GM06990 (cell line): Measurements from ENCODE around the gene CDK5RAP2.

Experiments
- DNase-seq: peaks from one replicate; pipeline ENCODE4 v3.0.0-alpha.2; 2011; ENCODE audit not compliant: insufficient read length; ENCODE audit errors: extremely low read depth
- H3K27me3 ChIP-seq: replicated peaks from 2 replicates; pipeline ENCODE4 v1.6.0; 2011; ENCODE audit warnings: low read length; ENCODE audit not compliant: control insufficient read depth, insufficient read depth
- H3K36me3 ChIP-seq: 2 replicates; pipeline ENCODE4 v1.5.1; 2011; ENCODE audit warnings: low read length; ENCODE audit not compliant: control insufficient read depth, insufficient read depth
- H3K4me3 ChIP-seq: replicated peaks from 2 replicates; pipeline ENCODE4 v1.5.1; 2011; ENCODE audit warnings: low read depth, mild to moderate bottlenecking, control low read depth, low read length
- TF ChIP-seq, protein P1 (sequence below): IDR thresholded peaks from 2 replicates; pipeline ENCODE4 v1.5.1; 2011; ENCODE audit warnings: low read length, control low read depth, mild to moderate bottlenecking, inconsistent platforms; ENCODE audit not compliant: insufficient read depth, poor library complexity, severe bottlenecking

The CDK5RAP2 gene

DNA sequence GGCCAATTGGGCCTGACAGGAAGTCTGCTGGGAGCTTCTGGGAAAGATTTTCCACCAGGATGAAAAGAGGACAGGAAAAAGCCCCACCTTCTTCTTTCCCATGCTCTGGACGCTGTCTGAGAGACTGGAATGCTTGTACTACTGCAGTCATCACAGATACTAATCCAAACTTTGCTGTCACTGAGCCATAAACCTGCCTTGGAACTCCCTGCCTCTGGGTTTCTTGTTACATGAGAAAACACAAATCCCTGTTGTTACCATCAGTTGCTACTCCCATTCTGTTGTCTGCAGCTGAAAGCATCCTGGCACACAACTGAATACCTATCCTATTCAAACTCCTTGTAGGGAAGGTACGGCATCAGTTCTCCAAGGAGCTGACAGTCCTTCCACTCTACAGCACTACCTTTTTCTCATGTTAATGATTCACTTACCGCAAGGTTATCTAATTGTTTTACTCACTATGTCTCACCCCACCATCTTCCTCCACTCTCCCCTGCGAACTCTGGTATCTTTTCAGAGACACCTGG is 167.5 kb downstream of the CDK5RAP2 start:
- no peak for DNase-seq
- Histone ChIP-seq H3K4me3 (no peak overlapping the region), H3K27me3 (no peaks in the 10 kb centered on the region), H3K36me3 (peaks cover 16% of the 10 kb centered on the region)
- TF ChIP-seq, protein P1, sequence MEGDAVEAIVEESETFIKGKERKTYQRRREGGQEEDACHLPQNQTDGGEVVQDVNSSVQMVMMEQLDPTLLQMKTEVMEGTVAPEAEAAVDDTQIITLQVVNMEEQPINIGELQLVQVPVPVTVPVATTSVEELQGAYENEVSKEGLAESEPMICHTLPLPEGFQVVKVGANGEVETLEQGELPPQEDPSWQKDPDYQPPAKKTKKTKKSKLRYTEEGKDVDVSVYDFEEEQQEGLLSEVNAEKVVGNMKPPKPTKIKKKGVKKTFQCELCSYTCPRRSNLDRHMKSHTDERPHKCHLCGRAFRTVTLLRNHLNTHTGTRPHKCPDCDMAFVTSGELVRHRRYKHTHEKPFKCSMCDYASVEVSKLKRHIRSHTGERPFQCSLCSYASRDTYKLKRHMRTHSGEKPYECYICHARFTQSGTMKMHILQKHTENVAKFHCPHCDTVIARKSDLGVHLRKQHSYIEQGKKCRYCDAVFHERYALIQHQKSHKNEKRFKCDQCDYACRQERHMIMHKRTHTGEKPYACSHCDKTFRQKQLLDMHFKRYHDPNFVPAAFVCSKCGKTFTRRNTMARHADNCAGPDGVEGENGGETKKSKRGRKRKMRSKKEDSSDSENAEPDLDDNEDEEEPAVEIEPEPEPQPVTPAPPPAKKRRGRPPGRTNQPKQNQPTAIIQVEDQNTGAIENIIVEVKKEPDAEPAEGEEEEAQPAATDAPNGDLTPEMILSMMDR: no peak

DNA sequence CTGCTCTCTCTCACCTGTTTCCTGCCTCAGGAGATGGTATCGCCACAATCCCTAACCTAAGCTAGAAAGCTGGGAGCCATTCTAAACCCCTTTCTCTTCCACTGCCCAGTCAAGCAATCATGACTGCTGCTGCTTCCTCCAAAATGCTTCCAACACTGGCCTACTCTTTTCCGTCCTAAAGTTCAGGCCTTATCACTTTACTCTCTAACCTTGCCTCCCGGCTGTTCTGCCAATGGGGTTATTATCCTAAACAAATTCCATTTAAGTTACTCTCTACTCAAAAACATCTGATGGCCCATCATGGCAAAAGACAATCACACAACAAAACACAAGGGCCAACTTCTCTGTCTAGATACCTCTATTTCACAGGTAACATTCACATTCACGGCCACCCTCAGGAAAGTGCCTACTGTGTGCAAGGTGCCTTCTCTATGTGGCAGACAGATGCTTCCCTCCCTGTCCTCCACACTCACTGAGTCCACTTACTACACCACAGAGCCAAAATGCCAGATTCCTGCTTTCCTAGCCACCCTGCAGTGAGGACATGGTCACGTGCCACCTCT is 168.0 kb downstream of the CDK5RAP2 start:
- Histone ChIP-seq H3K4me3 (no peak overlapping the region), H3K36me3 (peaks cover 16% of the 10 kb centered on the region), H3K27me3 (no peaks in the 10 kb centered on the region)
- DNase-seq: no peak
- TF ChIP-seq, protein P1: no peak

DNA sequence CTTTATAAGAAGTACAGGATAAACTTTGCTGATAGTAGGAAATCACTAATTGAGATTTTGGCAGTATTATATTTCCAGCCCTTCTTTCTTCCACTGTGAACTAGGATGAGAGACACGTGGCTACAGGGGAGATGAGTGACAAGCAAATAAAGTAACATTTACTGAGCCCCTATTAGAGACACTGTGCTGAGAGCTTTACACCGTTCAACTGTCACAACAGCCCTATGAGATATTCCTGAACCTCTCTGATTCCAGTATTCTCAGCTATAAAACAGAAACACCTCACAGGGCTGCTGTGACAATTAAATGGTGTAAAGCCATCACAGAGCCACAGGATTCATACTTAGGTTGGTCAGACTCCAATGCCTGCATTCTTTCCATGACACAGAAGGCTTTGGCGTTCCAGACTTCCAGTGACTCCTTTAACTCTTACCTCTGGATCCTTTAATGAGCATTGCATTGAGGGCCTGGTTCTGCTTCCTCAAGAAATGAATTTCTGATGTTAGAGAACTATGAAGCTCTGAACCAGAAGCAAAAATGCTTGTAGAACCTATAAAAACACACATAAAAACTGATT is 169.0 kb downstream of the CDK5RAP2 start:
- peaks cover 20% of the 10 kb centered on the region for H3K36me3 ChIP-seq
- TF ChIP-seq, protein P1: no peak
- DNase-seq: no peak
- no peak overlapping the region for H3K4me3 ChIP-seq
- H3K27me3 ChIP-seq: no peaks in the 10 kb centered on the region

- TF ChIP-seq, protein P1: no peak
- no peak for DNase-seq
- Histone ChIP-seq H3K27me3 (no peaks in the 10 kb centered on the region), H3K4me3 (no peak overlapping the region), H3K36me3 (peaks cover 18% of the 10 kb centered on the region)
These were observed 171.2 kb downstream of the CDK5RAP2 start for GRCh38 chr9:120408680-120409258.

GRCh38 chr9:120405860-120406259 is 174.1 kb downstream of the CDK5RAP2 start:
- peaks cover 25% of the 10 kb centered on the region for H3K36me3 ChIP-seq
- H3K27me3 ChIP-seq: no peaks in the 10 kb centered on the region
- H3K4me3 ChIP-seq: no peak overlapping the region
- TF ChIP-seq, protein P1: no peak
- DNase-seq: no peak
